ENCODE data around the gene MRPL36. TPM values are rescaled to one million over a fixed set of nuclear protein-coding genes. Genes with fewer than 3 reads are reported as not detected.

MRPL36 gene
- total and polyA plus RNA-seq, 2 donors from 2014 or later = 29.6 to 96.7 TPM

- FAIRE-seq (no peak), DNase-seq (peak in 1 of 5 donors; percentile 29)
- Histone ChIP-seq H3K36me3 (ENCODE audit: control insufficient read depth in 2 of 3, insufficient read depth in 3 of 3, low read length in 3 of 3) (no peaks in the 10 kb centered on the region), H3K27me3 (ENCODE audit: control insufficient read depth, insufficient read depth, low read length) (peaks cover 14% of the 10 kb centered on the region), H3K4me3 (ENCODE audit: low read length in 3 of 3) (no peak overlapping the region), H3K9ac (ENCODE audit: low read length in 3 of 3) (no peak overlapping the region), H3K27ac (ENCODE audit: low read depth in 2 of 2, low read length in 2 of 2) (no peak overlapping the region), H3K4me1 (ENCODE audit: control insufficient read depth in 2 of 3, insufficient read depth in 2 of 3, low read depth in 1 of 3, low read length in 3 of 3) (no peaks in the 10 kb centered on the region), H3K9me3 (ENCODE audit: control insufficient read depth in 2 of 3, insufficient read depth in 1 of 3, low read length in 3 of 3) (no peaks in the 10 kb centered on the region)
- no peak for TF ChIP-seq CTCF (IDR thresholded peaks at IDR 0.05; ENCODE audit: borderline replicate concordance, extremely low read depth, insufficient read depth)
- intact Hi-C loops (cut with DNase I) = no loop called here
Observed at GRCh38 chr5:1847056-1847455, 47.4 kb upstream of the MRPL36 start.

- no peaks in the 10 kb centered on the region for H3K36me3 ChIP-seq (ENCODE audit: control insufficient read depth in 2 of 3, insufficient read depth in 3 of 3, low read length in 3 of 3)
- H3K9me3 ChIP-seq (ENCODE audit: control insufficient read depth in 2 of 3, insufficient read depth in 1 of 3, low read length in 3 of 3) = no peaks in the 10 kb centered on the region
- DNase-seq (peak in 1 of 5 donors; percentile 44), FAIRE-seq (no peak)
- H3K4me1 ChIP-seq (ENCODE audit: control insufficient read depth in 2 of 3, insufficient read depth in 2 of 3, low read depth in 1 of 3, low read length in 3 of 3) = no peaks in the 10 kb centered on the region
- no peak overlapping the region for H3K4me3 ChIP-seq (ENCODE audit: low read length in 3 of 3)
- intact Hi-C loops (cut with DNase I) = no loop called here
- H3K27me3 ChIP-seq (ENCODE audit: control insufficient read depth, insufficient read depth, low read length) = peaks cover 10% of the 10 kb centered on the region
- H3K9ac ChIP-seq (ENCODE audit: low read length in 3 of 3) = no peak overlapping the region
- H3K27ac ChIP-seq (ENCODE audit: low read depth in 2 of 2, low read length in 2 of 2) = no peak overlapping the region
- no peak for TF ChIP-seq CTCF (IDR thresholded peaks at IDR 0.05; ENCODE audit: borderline replicate concordance, extremely low read depth, insufficient read depth)
Observed at GRCh38 chr5:1846583-1846982, 46.9 kb upstream of the MRPL36 start.

GRCh38 chr5:1845696-1846095 is 46.1 kb upstream of the MRPL36 start:
- FAIRE-seq = no peak

More at GRCh38 chr5:1845696-1846095, 46.1 kb upstream of the MRPL36 start:
- no peak for DNase-seq
- Histone ChIP-seq H3K27me3 (ENCODE audit: control insufficient read depth, insufficient read depth, low read length) (peaks cover 8% of the 10 kb centered on the region), H3K36me3 (ENCODE audit: control insufficient read depth in 2 of 3, insufficient read depth in 3 of 3, low read length in 3 of 3) (no peaks in the 10 kb centered on the region), H3K9me3 (ENCODE audit: control insufficient read depth in 2 of 3, insufficient read depth in 1 of 3, low read length in 3 of 3) (no peaks in the 10 kb centered on the region), H3K4me1 (ENCODE audit: control insufficient read depth in 2 of 3, insufficient read depth in 2 of 3, low read depth in 1 of 3, low read length in 3 of 3) (no peaks in the 10 kb centered on the region), H3K9ac (ENCODE audit: low read length in 3 of 3) (no peak overlapping the region), H3K4me3 (ENCODE audit: low read length in 3 of 3) (no peak overlapping the region), H3K27ac (ENCODE audit: low read depth in 2 of 2, low read length in 2 of 2) (no peak overlapping the region)
- TF ChIP-seq CTCF (IDR thresholded peaks at IDR 0.05; ENCODE audit: borderline replicate concordance, extremely low read depth, insufficient read depth) = no peak
- intact Hi-C loops (cut with DNase I) = no loop called here
